IMR-90 (cell line): ENCODE results near the gene SLC9B2. TPM values are rescaled to one million over a fixed set of nuclear protein-coding genes. Genes with fewer than 3 reads are reported as not detected.

Experiments used
- ATAC-seq: fragments of 200-7000 bp; cut with Tn5 transposase; 2 replicates; pipeline ENCODE4 v1.9.1; 2020; ENCODE audit warnings: low read depth, mild to moderate bottlenecking, moderate library complexity
- BruUV-seq: library from RNA; stranded (reverse); fragments of 400-500 nt; replicated peaks from 2 replicates; lab custom pipeline; 2021; lab: Mats Ljungman, UMichigan
- CTCF ChIA-PET: fragments of 300-600 bp; formaldehyde crosslinking; extraction: SDS; loops from one replicate; lab custom pipeline; 2021; ENCODE audit warnings: antibody characterized with exemption; lab: Yijun Ruan, JAX
- POLR2A ChIA-PET: fragments of 300-600 bp; sonication (Branson Sonifier 250); formaldehyde crosslinking; loops from one replicate; lab custom pipeline; 2022; ENCODE audit warnings: antibody characterized with exemption; ENCODE audit not compliant: unreplicated experiment; lab: Charles Lee
- DNase-seq: peaks from one replicate; pipeline ENCODE4 v3.0.0; 2013
- H2AFZ ChIP-seq: replicated peaks from 2 replicates; pipeline ENCODE3; 2013; ENCODE audit warnings: low read length, mild to moderate bottlenecking; ENCODE audit not compliant: poor library complexity
- H2AK5ac ChIP-seq: 2 replicates; pipeline ENCODE4 v1.6.1; 2013; ENCODE audit warnings: low read depth, low read length, inconsistent platforms
- H2AK9ac ChIP-seq: replicated peaks from 2 replicates; pipeline ENCODE3; 2013; ENCODE audit warnings: mild to moderate bottlenecking, low read depth, low read length, moderate library complexity; ENCODE audit not compliant: poor library complexity
- H2BK120ac ChIP-seq: 2 replicates; pipeline ENCODE4 v1.6.1; 2013; ENCODE audit warnings: low read depth, low read length, inconsistent platforms
- H2BK15ac ChIP-seq: 3 replicates; pipeline ENCODE4 v1.6.1; 2013; ENCODE audit warnings: low read depth, low read length, inconsistent platforms
- H2BK20ac ChIP-seq: 2 replicates; pipeline ENCODE4 v1.6.1; 2013; ENCODE audit warnings: low read depth, mild to moderate bottlenecking, inconsistent platforms, low read length, moderate library complexity
- H2BK5ac ChIP-seq: 2 replicates; pipeline ENCODE4 v1.6.1; 2013; ENCODE audit warnings: mild to moderate bottlenecking, low read depth, low read length, inconsistent platforms; ENCODE audit not compliant: poor library complexity, severe bottlenecking
- H3K14ac ChIP-seq: replicated peaks from 2 replicates; pipeline ENCODE4 v1.6.1; 2013; ENCODE audit warnings: low read depth, low read length, inconsistent platforms
- H3K18ac ChIP-seq: 2 replicates; pipeline ENCODE4 v1.6.1; 2013; ENCODE audit warnings: low read depth, low read length, control low read depth
- H3K23ac ChIP-seq: 2 replicates; pipeline ENCODE4 v1.6.1; 2013; ENCODE audit warnings: low read depth, low read length, inconsistent platforms
- H3K27ac ChIP-seq: 2 replicates; pipeline ENCODE4 v1.5.1; 2013; ENCODE audit warnings: mild to moderate bottlenecking, control low read depth, low read length; ENCODE audit not compliant: insufficient read depth
- H3K27me3 ChIP-seq: 2 replicates; pipeline ENCODE4 v1.6.1; 2013; ENCODE audit warnings: low read length; ENCODE audit not compliant: control insufficient read depth, insufficient read depth
- H3K36me3 ChIP-seq: 2 replicates; pipeline ENCODE4 v1.6.1; 2013; ENCODE audit warnings: low read length, mixed read lengths; ENCODE audit not compliant: control insufficient read depth, insufficient read depth
- H3K4ac ChIP-seq: 2 replicates; pipeline ENCODE4 v1.6.1; 2013; ENCODE audit warnings: low read depth, low read length, inconsistent platforms
- H3K4me1 ChIP-seq: 2 replicates; pipeline ENCODE4 v1.6.1; 2013; ENCODE audit warnings: low read length, mixed read lengths; ENCODE audit not compliant: control insufficient read depth, insufficient read depth
- H3K4me2 ChIP-seq: 2 replicates; pipeline ENCODE4 v1.6.1; 2013; ENCODE audit warnings: low read depth, mild to moderate bottlenecking, control low read depth, low read length, moderate library complexity
- H3K4me3 ChIP-seq: 2 replicates; pipeline ENCODE4 v1.5.1; 2013; ENCODE audit warnings: low read depth, mild to moderate bottlenecking, control low read depth, low read length, moderate library complexity; ENCODE audit not compliant: insufficient read depth
- H3K56ac ChIP-seq: 2 replicates; pipeline ENCODE4 v1.6.1; 2013; ENCODE audit warnings: low read length, inconsistent platforms; ENCODE audit not compliant: insufficient read depth; ENCODE audit errors: extremely low read depth
- H3K79me1 ChIP-seq, 2 experiments: 2 replicates each; pipeline ENCODE4 v1.6.1; 2013; ENCODE audit warnings: low read length in 2 of 2, inconsistent platforms in 1 of 2, low read depth in 1 of 2
- H3K9ac ChIP-seq: 2 replicates; pipeline ENCODE4 v1.6.1; 2013; ENCODE audit warnings: low read depth, low read length, control low read depth
- H3K9me1 ChIP-seq: 2 replicates; pipeline ENCODE4 v1.6.1; 2013; ENCODE audit warnings: low read length, inconsistent platforms; ENCODE audit not compliant: insufficient read depth
- H3K9me3 ChIP-seq: 2 replicates; pipeline ENCODE4 v1.6.1; 2013; ENCODE audit warnings: low read length; ENCODE audit not compliant: control insufficient read depth, insufficient read depth
- H4K20me1 ChIP-seq: 2 replicates; pipeline ENCODE4 v1.6.1; 2013; ENCODE audit warnings: low read length, inconsistent platforms; ENCODE audit not compliant: insufficient read depth
- H4K5ac ChIP-seq: 2 replicates; pipeline ENCODE4 v1.6.1; 2013; ENCODE audit warnings: mild to moderate bottlenecking, low read depth, low read length, control low read depth
- H4K8ac ChIP-seq, 2 experiments: 2 replicates each; pipeline ENCODE4 v1.6.1; 2013; ENCODE audit warnings: low read depth in 2 of 2, low read length in 2 of 2, control low read depth in 1 of 2, inconsistent platforms in 1 of 2
- H4K91ac ChIP-seq: 2 replicates; pipeline ENCODE4 v1.6.1; 2013; ENCODE audit warnings: low read depth, low read length, inconsistent platforms; ENCODE audit not compliant: insufficient read depth
- CHD1 ChIP-seq: IDR thresholded peaks from 2 replicates; pipeline ENCODE4 v1.6.1; 2012; ENCODE audit warnings: low read depth, low read length, improper control_type of control experiment
- RAD21 ChIP-seq: IDR thresholded peaks from 2 replicates; pipeline ENCODE4 v1.6.1; 2012; ENCODE audit warnings: low read length, improper control_type of control experiment
- SMC3 ChIP-seq: fragments of 150-350 bp; IDR thresholded peaks from 2 replicates; pipeline ENCODE4 v1.6.1; 2016; ENCODE audit warnings: low read depth, mild to moderate bottlenecking, antibody characterized with exemption, low read length, moderate library complexity
- whole genome bisulfite sequencing, 2 experiments: methylation state at CpG; one replicate each; pipeline versions ENCODE4 v1.1.5 to v1.1.7; 2013; ENCODE audit warnings: missing lambda C conversion rate in 2 of 2; ENCODE audit not compliant: insufficient read length in 1 of 2; ENCODE audit errors: extremely low coverage in 2 of 2; 5-methylcytosine and 5-hydroxymethylcytosine counted together
- dilution Hi-C: fragments of 300-500 bp; cut with HindIII; formaldehyde crosslinking; loops from one replicate; pipeline ENCODE4 v1.14.3; 2018; ENCODE audit warnings: low sequenced_read_pairs; ENCODE audit not compliant: unreplicated experiment
- in situ Hi-C: fragments of 300-500 bp; cut with MboI; formaldehyde crosslinking; loops from 3 replicates; pipeline ENCODE4 v1.14.3; 2019; ENCODE audit warnings: low sequenced_read_pairs, inconsistent platforms, mixed read lengths
- intact Hi-C: fragments of 100-400 bp; cut with micrococcal nuclease; formaldehyde crosslinking; loops from 2 replicates; pipeline ENCODE4 v1.10.0; 2022
- polyA plus RNA-seq, 3 experiments: library from polyadenylated mRNA; depleted of rRNA; stranded (reverse); fragments of >200 nt; gene quantifications; 2 replicates each; pipeline ENCODE4 v1.2.3, GENCODE V29; 2012; ENCODE audit warnings: low replicate concordance in 1 of 3
- total RNA-seq: library from RNA; depleted of rRNA; stranded (reverse); fragments of >200 nt; gene quantifications from 2 replicates; pipeline ENCODE4 v1.2.3, GENCODE V29; 2012
- TF ChIP-seq, protein P1 (sequence below): conservative IDR thresholded peaks from 2 replicates; pipeline ENCODE4 v1.5.1; 2012; ENCODE audit warnings: mild to moderate bottlenecking, low read depth, low read length, improper control_type of control experiment

Gene SLC9B2
- total and polyA plus RNA-seq, 2 of the 4 experiments (the other 2 are of a cell fraction) = 5.7 to 9.0 TPM

DNA sequence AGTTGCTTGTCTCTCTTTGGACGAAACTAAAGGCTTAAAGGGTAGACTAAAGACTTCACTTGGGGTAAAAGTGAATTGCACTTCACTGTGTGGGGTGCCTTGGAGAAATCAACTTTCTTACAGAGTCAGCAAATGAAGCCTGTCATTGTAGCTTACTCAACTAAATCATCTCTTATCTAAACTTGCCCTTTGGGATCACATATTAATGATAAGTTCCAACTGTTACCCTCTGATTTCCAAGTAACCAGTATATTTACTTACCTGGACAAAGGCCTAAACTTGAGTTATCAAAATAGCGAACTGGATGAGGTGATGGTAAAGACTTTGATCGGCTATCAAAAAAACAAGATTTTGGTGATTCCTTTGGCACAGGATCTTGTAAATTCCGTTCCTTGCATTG lies 32.0 kb upstream of the SLC9B2 start:
- Histone ChIP-seq H2BK20ac (no peak overlapping the region), H3K27ac (no peak overlapping the region), H2BK120ac (no peak overlapping the region), H3K18ac (no peak overlapping the region), H2AFZ (no peak overlapping the region), H3K56ac (no peak overlapping the region), H3K14ac (no peak overlapping the region), H3K79me1 (peaks cover 0 to 4% of the 10 kb centered on the region in 2 experiments; a peak in 1 of 4 replicates), H2AK5ac (no peak overlapping the region), H2BK5ac (no peak overlapping the region), H3K9me3 (no peaks in the 10 kb centered on the region), H3K4me1 (0 out of 2 replicates have a peak, but pooled peaks cover 3% of the 10 kb centered on the region), H3K36me3 (0 out of 2 replicates have a peak, but pooled peaks cover 2% of the 10 kb centered on the region), H3K23ac (no peak overlapping the region), H2AK9ac (no peak overlapping the region), H3K27me3 (no peaks in the 10 kb centered on the region), H3K4ac (no peak overlapping the region), H4K20me1 (no peaks in the 10 kb centered on the region), H3K4me3 (no peak overlapping the region), H3K9ac (no peak overlapping the region), H2BK15ac (no peak overlapping the region), H3K4me2 (no peak overlapping the region), H4K91ac (no peak overlapping the region), H4K5ac (no peak overlapping the region), H3K9me1 (peaks cover 8% of the 10 kb centered on the region; the same call in 1 of the 2 replicates), H4K8ac (no peak overlapping the region)
- in situ Hi-C loops (no loop called here), dilution Hi-C loops (no loop called here), intact Hi-C loops (no loop called here)
- DNase-seq (no peak), ATAC-seq (no peak)
- POLR2A ChIA-PET = no interaction called here
- TF ChIP-seq RAD21 (no peak), SMC3 (no peak), CHD1 (no peak)
- TF ChIP-seq, protein P1, sequence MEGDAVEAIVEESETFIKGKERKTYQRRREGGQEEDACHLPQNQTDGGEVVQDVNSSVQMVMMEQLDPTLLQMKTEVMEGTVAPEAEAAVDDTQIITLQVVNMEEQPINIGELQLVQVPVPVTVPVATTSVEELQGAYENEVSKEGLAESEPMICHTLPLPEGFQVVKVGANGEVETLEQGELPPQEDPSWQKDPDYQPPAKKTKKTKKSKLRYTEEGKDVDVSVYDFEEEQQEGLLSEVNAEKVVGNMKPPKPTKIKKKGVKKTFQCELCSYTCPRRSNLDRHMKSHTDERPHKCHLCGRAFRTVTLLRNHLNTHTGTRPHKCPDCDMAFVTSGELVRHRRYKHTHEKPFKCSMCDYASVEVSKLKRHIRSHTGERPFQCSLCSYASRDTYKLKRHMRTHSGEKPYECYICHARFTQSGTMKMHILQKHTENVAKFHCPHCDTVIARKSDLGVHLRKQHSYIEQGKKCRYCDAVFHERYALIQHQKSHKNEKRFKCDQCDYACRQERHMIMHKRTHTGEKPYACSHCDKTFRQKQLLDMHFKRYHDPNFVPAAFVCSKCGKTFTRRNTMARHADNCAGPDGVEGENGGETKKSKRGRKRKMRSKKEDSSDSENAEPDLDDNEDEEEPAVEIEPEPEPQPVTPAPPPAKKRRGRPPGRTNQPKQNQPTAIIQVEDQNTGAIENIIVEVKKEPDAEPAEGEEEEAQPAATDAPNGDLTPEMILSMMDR = no peak
- WGBS, 2 experiments = no CpG with 5 or more reads among the region's 4 CpGs
- CTCF ChIA-PET = no interaction called here
- BruUV-seq = no TSS peak
